Activated T-cell treated with anti-CD3 and anti-CD28 coated beads, Interleukin-2, amount 50 U/mL, for 48 hours (primary cell): ENCODE measurements around the gene TTC7B.
A peak's percentile ranks its signal among the peaks of the same experiment; 100 is the strongest.

Source experiments
- DNase-seq, 2 experiments: peaks; one replicate each; pipeline ENCODE4 v3.0.0-alpha.2; 2020

TTC7B gene

DNA sequence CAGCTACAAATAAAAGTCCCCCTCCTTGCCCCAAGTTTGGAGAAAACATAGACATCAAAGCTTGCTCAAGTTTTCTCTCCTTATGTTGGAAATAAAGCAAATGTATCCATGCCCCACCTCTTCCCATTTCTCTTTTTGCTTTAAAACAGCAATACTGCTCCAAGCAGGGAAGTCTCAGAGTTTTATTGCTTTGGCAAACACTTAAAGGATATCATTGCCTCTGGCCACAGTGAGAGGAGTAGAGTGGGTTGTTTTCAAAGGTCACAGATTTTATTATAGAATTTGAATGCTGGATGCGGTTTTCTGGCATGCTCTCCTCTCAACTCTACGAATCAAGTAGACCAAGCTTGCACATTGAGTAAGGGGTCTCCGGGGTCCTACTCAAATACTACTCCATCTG, 149.7 kb downstream of the TTC7B start:
- DNase-seq = no peak

DNA sequence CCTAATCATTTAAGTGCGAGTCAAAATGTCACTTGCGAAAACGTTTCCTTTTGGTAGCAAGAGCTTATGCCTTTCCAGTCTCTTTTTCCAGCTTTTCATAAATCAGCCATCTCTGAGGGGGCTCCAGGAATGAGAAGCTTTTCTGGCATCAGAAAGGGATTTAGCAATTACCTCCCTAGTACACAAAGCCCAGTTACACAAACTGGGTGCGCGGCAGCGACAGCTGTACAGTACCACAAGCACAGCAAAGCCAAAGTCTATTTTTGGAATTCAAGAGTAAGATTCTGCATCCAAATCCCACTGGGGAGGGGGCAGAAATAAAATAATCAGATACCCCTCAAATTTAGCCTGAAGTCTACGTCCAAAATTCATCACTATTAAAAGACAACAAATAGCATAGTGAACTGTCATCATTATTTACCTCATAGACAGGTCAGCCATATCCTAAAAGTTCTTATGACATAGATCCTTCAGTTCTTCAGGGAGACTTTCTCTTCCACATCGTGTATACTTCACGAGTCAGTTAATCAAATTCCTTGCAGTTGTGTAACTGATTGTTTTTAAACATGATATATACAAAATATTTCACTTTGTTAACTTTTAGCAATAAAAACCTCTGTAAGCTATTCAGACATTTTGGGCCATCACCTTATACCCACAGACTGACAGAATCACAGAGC, 150.8 kb downstream of the TTC7B start:
- DNase-seq = no peak

DNA sequence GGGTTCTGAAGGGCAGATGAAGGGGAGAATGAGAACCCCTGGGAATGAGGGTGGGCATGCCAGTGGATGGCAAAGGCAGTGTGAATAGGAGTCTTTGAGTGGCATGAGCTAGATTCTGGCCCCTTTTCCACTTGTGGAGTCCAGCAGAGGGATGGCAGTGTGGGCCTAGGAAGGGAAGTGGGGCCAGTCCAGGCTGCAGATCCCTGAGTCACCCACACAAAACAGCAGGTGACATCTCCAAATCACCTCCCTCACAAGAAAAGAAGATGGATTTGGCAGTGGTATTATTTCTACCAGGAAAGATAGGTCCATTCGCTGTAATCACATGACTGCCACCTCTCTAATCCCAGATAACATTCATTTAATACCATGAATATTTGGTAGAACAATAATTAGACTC, 151.3 kb downstream of the TTC7B start:
- no peak for DNase-seq

DNA sequence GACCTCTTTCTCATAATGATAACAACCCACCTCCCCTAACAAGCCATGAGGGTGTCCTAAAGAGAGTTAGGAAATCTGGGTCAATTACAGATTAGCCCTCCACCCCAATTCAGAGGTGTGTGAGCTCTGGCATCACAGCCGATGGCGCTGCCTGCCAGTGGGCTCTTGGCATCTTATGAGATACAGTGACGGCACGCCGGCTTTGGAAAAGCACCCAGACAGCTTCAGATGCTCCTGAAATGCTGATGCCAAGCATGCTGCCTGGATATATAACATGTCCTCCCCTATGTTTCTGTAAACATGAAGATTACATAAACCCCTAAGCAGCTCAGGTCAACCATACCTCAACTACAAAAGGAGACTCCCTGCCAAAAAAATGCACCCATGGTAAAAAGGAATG, 152.6 kb downstream of the TTC7B start:
- no peak for DNase-seq

DNA sequence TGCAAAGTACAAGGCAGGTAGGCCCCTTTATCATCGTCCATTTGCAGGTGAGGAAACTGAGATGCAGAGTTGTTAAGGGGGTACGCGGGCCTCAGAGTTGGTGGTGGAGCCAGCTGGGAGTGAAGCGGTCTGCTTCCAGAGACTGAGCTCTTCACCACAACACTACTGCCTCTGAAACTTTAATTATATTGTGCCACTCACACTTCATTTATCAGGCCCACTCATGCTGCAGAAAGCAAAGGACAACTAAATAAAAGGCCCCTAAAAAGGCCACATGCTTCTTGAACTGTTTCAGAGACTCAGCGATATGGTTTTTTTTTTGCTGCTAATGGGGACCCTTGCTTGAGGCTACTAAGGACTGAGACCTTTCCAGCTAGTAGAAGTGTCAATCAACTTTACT, 153.1 kb downstream of the TTC7B start:
- DNase-seq = no peak

DNA sequence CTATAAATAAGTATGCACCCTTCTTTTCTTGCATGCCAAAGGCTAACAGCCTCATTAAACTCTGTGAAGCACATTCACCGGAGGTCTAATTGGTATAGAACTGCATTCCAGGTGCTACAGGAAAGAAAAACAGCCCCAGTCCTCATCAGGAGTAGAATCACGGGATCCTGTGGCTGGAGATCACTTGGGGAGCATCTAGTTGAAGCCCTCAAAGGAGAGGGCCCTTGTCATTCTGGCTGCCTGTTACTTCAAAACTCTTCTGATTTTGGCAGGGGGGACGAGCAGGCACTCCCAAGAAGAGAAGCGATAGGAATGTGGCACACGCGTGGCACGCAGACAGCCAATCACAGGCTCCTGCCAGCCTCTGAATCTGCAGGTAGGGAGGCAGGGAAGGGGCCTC, 154.4 kb downstream of the TTC7B start:
- DNase-seq = no peak

DNA sequence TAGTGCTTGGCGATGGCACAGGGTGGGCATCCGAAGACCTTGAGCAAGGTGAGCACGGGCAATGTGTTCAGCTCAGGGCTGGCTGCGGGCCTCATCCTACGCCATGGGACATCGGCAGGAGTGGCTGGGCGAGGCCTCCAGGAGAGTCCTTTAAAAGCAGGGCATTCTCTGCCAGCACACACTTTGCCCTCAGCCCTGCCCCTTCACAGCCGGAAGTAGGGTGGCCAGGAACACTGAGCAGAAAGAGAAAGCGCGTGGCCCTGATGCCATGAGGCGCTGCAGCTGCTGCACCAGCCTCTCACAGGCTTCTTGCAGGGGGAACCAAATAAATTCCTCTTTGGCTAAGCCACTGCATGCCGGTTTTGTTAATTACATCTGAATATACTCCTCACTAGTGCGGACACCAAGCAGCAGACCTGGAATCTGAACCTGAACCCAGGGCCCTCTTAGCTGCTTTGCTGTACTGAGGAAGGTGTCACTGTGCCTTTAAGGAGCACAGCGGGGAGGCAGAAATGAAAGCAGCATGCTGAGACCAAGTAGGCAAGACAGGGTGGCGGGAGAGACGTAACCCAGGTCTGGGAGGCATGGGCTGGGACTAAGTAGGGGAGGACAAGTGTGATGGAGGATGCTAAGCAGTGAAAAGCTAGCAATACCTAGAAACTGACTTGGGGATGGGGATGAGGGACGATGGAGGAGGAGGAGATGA, 155.2 kb downstream of the TTC7B start:
- no peak for DNase-seq

DNA sequence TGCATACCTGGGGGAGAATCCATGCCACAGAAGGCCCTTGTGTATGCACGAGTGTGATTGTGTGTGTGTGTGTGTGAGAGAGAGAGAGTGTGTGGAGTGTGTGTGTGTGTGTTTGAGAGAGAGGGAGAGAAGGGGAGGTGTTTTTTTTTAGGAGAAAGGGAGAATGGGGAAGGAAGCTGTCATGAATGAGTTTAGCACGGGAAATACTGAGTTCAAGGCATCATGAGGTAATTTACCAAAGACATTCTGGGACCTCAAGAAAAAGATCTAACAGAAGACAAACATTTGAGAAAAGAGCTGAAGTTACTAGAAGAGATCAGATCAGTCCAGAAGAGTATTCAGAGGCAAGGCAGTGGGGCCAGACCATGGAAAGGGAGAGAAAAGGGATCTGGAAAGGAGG, 157.1 kb downstream of the TTC7B start:
- no peak for DNase-seq

DNA sequence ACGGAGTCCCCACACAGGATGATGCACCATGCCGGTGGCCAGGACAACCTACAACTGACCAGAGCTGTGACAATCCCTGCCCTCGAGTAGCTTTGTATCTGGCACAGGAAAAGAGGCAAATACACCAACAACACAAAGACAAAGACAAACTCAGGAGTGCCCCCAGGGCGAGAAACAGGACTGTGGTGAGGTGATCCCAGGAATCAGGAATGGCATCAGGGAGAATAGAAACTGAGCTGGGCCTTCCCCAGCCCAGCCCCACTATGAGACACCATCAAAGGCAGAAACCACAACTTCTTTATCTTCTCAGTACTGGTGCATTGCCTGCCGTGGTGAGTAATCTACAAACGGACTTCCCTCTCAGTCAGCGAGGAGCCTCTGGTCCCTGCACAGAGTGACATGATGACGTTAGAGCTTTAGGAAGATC, 157.7 kb downstream of the TTC7B start:
- peak; percentile 34 to 49 for DNase-seq

DNA sequence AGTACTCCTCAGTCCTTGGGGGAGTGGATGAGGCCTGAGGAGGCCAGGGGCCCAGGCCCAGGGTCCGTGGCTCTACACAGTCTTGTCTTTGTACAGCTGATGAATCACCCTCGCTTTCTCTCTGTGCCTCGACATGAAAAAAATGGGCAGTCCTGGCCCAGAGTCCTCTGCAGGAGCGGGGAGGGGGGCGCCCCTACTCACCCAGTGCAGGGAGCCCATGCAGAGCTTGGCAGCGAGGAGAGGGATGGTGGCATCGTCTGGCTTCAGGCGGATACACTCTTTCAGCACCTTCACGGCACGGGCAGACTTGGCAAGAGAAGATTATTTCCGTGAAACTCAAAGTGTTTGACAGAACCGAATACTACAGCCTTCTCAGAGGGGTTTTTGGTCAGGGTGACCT, 159.3 kb downstream of the TTC7B start:
- DNase-seq = no peak

DNA sequence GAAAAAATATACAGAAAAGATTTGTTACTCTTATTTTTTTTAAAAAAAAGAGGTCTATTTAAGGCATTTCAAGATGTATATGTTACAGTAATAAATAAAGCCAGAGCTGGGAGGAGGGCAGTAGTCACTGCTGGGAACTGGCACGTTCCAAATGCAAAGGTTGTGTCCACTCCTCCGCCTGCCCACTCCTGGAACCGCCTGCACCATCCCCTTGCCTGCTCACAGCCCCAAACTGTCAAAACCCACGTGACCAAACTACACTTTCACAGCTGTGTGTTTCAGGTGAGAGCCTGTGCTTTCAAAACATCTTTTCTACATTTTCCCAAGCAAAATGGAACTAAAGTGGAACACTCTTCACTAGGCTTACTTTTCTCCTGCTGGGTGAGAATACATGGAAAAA, 160.4 kb downstream of the TTC7B start:
- no peak for DNase-seq

DNA sequence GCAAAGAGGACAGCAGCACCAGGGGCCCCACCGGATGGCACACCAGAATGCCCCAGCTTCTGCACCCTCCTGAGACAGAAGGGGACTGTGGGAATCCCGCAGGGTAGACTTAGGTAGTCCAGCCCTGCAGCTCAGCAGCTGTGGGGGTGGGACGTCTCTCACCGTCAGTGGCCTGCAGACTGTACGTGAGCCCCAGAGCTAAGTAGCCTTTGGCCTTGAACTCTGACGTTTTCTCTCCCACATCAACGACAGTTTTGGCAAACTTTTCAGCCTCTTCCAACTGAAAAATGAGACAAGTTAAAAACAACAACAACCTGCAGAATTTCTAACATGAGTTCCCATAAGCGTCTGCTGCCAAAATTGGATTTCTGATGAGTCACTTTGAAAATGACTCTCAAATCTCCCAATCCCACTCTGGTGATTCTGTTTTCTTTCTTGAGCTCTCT, 161.4 kb downstream of the TTC7B start:
- no peak for DNase-seq

DNA sequence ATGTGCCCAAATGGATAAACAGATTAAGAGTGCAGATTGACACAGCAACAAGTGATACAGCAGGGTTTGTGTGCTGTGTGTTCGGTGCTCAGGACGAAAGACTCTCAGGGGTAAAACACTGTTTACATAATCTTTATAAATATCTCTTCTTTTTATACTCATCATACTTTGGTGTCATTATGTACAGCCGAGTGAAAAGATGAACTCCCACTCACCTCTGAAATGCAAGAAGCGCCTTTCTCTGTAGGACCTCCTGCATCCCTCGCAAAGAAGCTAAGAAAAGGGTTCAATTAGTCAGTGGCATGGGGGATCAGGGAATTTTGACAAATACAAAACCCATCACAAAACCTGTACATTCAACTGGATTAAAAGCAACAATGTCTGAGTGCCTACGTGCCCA, 163.6 kb downstream of the TTC7B start:
- DNase-seq = no peak

DNA sequence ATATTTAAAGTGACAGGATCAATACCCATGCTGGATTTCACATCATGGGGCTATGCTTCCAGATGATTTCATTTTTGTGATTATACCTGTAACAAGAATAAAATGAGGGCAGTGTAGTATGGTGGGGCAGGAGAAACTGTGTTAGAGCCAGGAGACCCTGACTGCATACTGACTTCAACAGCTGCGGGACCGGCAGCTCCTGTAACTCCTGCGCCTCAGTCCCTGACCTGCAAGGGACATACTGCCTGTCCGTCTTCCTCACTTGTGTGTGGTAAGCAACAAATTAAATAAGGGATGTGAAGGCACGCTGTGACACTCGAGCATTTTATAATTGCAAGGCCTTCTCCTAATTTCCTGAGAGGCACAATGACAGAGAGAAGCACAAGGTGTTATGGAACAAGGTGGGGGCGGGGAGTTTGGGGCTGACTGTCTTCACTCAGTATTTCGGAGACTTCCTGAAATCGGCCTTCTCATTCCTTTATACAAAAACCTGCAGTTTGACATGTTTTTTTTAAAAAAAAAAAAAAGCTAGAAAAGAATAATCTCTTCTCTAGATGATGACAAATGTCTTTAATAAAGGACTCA, 164.2 kb downstream of the TTC7B start:
- no peak for DNase-seq

DNA sequence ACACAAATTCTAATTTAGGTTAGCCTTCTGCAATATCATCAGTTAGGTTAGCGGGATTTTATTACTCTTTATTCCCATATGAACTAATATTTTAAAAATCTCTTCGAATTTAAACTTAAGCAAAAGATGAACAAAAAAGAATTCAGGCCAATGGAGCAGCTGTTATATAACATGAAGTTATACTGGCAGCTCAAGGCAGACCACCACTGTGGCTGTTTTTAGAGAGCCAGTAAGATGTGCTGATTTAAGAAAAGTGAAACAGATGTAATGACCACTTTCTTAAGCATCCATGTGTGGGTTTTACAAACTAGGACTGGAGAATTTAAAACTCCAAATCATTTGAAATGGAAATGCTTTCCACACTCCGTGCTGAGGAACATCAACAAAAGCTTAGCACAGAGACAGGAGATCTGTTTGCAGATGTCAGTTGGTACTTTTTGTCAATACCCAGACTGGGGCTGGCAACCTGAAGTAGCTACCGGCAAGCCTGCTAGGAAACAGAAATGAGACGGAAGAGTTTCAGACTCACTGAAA, 164.9 kb downstream of the TTC7B start:
- DNase-seq = no peak

DNA sequence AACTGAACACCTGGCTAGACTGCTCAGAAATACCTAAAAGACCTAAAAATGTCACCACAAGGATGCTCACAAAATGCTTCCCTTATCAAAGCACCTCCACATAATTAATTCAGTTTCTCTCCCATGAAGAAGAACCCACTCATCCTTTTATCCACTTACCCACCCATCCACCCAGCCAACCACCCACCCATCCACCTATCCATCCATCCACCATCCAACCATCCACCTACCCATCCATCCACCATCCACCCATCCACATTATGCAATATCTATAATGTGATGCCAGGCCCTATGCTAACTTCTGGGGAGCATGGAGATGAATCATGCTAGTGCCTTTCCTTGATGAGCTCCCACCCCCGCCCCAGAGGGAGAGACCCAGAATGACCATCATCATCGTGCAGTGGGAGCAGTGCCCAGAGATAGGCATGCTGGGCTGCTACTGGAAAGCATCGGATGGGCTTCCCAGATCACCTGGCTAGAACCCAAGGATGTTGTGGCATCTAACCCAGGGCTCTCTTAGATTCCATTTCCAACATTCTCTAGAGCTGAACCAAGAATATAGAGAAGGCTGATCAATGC, 166.6 kb downstream of the TTC7B start:
- no peak for DNase-seq

DNA sequence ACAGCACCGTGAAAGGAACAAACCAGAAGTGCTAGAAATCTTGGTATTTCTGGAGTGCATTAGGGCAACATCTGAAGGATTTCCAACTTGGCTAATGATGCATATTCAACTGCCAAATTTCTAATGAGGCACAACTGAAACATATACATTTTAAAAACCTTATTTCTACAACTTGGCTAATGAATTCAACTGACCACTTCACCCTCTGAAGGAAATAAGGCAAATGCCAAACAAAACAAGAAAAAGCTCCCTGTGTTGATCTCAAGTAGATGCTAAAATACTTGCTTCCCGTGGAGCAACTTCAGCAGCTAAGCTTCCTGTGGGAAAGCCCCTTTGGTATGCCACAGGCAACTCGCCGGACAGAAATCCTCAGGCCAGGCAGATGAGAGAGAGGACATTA, 167.1 kb downstream of the TTC7B start:
- DNase-seq = no peak

DNA sequence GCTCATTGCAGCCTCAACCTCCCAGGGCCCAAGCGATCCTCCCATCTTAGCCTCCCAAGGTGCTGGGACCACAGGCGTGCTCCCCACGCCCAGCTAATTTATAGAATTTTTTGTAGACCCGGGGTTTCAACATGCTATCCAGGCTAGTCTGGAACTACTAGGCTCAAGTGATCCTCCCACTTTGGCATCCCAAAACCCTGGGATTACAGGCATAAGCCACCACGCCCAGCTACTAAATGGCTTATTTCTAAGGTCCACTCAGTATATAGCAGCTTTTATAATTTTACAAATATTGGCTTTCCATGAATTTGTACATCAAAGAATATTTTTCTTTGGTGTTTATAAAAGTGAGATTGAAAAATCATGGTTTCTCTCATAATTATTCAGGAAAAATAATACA, 167.8 kb downstream of the TTC7B start:
- DNase-seq = no peak

DNA sequence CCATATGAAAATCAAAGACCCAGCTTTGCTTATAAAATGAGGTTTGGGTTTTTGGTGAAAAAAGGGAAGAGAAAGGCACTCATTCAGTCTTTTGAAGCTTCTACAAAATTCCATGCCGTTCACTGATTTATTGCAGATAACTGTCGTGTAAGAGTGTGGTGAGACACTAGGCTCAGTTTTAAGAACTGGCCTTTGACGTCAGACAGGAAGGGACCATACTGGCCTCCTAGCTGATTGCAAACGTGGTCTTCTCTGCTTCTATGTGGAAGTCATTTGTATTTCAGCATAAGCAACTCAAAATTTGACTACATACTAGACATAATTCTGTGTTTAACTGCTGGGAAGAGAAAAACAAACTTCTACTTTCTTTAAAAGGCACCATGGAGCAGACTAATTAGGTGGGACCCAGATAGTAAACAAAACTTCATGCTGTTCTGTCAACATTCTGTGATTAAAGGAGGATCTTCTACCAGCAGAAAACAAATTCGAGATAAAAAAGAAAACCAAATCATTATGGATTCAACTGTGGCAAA, 168.7 kb downstream of the TTC7B start:
- DNase-seq = no peak

DNA sequence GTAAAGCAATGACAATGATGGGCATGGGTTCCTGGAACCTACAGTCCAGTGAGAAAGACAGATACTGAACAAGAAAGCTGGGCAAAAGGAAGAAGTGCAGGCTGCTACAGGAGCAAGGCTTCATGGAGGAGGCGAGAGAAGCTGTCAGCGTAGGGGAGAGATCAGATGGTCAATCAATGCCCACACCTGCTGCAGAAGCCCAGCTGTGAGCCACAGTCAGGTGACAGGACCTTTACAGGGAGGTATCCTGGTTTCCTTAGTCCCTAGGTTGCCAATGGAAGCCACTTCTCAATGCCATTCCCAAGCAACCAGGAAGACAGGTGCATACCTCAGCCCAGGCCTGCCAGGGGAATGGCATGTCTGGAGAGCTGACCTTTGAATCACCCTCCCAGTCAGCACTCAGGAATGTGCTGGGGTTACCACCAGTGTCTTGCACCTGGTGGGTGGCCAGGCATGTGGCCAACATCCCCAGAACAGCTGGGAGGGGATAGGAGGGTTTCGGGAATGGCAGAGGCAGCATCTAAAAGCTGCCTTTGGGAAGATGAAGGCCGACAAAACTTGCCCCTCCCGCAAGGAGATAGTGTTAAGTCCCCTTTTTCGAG, 170.3 kb downstream of the TTC7B start:
- DNase-seq = no peak

DNA sequence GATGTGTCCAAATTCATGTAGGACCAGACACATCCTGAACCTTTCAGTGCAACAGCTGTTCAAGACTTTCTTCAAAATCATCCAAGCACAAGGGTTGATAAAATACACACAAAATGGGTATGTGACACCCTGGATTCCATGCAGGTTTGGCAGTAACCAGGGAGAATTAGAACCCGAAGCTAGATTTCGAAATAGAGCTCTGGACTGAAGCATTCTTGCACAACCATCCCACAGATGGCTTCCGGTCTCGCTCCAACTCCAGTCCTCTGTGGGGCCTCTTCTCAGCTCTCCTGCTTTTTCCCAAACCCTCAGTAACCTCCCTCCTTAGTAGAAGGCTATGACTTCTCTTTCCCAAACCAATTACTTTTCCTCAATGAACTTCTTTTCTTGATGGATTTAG, 171.3 kb downstream of the TTC7B start:
- no peak for DNase-seq

DNA sequence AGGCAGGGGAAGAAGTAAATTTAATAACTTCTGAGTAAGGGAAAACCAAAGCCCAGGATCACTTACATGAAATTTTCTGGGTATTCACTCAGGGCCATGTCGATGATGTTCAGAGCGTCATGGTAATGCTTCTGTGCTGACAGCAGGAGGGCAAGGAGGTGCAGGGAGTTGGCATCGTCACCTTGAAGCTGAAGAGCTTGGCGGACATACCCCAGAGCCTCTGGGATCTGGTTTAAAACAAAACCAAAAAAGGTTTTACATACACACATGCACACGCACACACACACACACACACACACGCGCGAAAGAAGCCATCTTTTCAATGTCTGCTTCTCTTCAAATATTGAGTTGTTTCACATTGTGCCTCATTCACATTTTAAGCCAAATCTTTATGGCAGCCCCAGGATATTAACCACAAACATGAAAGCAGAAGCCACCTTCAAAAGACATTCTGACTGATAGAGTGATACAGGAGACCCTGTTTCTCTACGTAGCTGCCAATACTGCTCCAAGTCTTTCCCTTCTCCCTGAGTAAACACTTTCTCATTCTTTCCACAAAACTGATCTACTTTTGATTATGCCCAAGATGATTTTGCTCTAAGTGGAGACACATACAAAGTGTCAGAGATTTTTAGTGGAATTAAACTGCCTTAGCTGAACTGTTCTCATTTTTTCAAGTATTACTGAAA, 172.1 kb downstream of the TTC7B start:
- no peak for DNase-seq
